Measurements from ENCODE around the gene BTN2A1.
"Not testable (repeated sequence)": the region's sequence is repeated elsewhere in the genome, so short reads cannot be mapped to it uniquely, and the experiment has no call there.

The BTN2A1 gene

GRCh38 chr6:26415036-26415614 lies 42.6 kb upstream of the BTN2A1 start:
- TF ChIP-seq EZH2 (IDR thresholded peaks at IDR 0.05; ENCODE audit: borderline replicate concordance, low read length) (no peak), CTCF (IDR thresholded peaks at IDR 0.05; ENCODE audit: low read length) (no peak)
- H3K9me2 ChIP-seq (ENCODE audit: low read depth, low read length): no peaks in the 10 kb centered on the region
- no peaks in the 10 kb centered on the region for H4K20me1 ChIP-seq (ENCODE audit: insufficient read depth, low read length)
- H3K36me3 ChIP-seq (ENCODE audit: insufficient read depth, low read length): no peaks in the 10 kb centered on the region; the same call in 1 of the 2 replicates
- peaks cover 12% of the 10 kb centered on the region; the same call in 1 of the 2 replicates for H3K9me3 ChIP-seq (ENCODE audit: low read length)
- H3K27me3 ChIP-seq (ENCODE audit: insufficient read depth, low read length): peaks cover 11% of the 10 kb centered on the region; the same call in 1 of the 2 replicates
- H3K4me2 ChIP-seq (ENCODE audit: low read length): no peak overlapping the region
- H3K4me3 ChIP-seq (ENCODE audit: low read depth, low read length, poor library complexity, severe bottlenecking): no peak overlapping the region
- no peak overlapping the region for H3K9ac ChIP-seq (ENCODE audit: low read length)
- H2AFZ ChIP-seq (ENCODE audit: low read length): no peak overlapping the region
- no peaks in the 10 kb centered on the region for H3K4me1 ChIP-seq (ENCODE audit: insufficient read depth, low read length, severe bottlenecking)
- no peaks in the 10 kb centered on the region for H3K79me2 ChIP-seq (ENCODE audit: insufficient read depth, low read length)
- H3F3A ChIP-seq (ENCODE audit: insufficient read depth, low read length): no peaks in the 10 kb centered on the region
- H3K27ac ChIP-seq (ENCODE audit: low read depth, low read length, poor library complexity, severe bottlenecking): no peak overlapping the region

- H4K20me1 ChIP-seq (ENCODE audit: insufficient read depth, low read length): no peaks in the 10 kb centered on the region
- H3K4me2 ChIP-seq (ENCODE audit: low read length): no peak overlapping the region
- no peak overlapping the region for H3K9ac ChIP-seq (ENCODE audit: low read length)
- peaks cover 11% of the 10 kb centered on the region; the same call in 1 of the 2 replicates for H3K27me3 ChIP-seq (ENCODE audit: insufficient read depth, low read length)
- H3K4me1 ChIP-seq (ENCODE audit: insufficient read depth, low read length, severe bottlenecking): no peaks in the 10 kb centered on the region
- H3K79me2 ChIP-seq (ENCODE audit: insufficient read depth, low read length): no peaks in the 10 kb centered on the region
- no peak overlapping the region for H3K27ac ChIP-seq (ENCODE audit: low read depth, low read length, poor library complexity, severe bottlenecking)
- no peaks in the 10 kb centered on the region; the same call in 1 of the 2 replicates for H3K36me3 ChIP-seq (ENCODE audit: insufficient read depth, low read length)
- H3K4me3 ChIP-seq (ENCODE audit: low read depth, low read length, poor library complexity, severe bottlenecking): no peak overlapping the region
- no peaks in the 10 kb centered on the region for H3K9me2 ChIP-seq (ENCODE audit: low read depth, low read length)
- H3K9me3 ChIP-seq (ENCODE audit: low read length): peaks cover 12% of the 10 kb centered on the region; the same call in 1 of the 2 replicates
- TF ChIP-seq CTCF (IDR thresholded peaks at IDR 0.05; ENCODE audit: low read length): no peak
- no peak for TF ChIP-seq EZH2 (IDR thresholded peaks at IDR 0.05; ENCODE audit: borderline replicate concordance, low read length)
- no peak overlapping the region for H2AFZ ChIP-seq (ENCODE audit: low read length)
- H3F3A ChIP-seq (ENCODE audit: insufficient read depth, low read length): no peaks in the 10 kb centered on the region
Observed at GRCh38 chr6:26415791-26416190, 42.0 kb upstream of the BTN2A1 start.

- H3K4me3 ChIP-seq (ENCODE audit: low read depth, low read length, poor library complexity, severe bottlenecking): no peak overlapping the region
- H4K20me1 ChIP-seq (ENCODE audit: insufficient read depth, low read length): no peaks in the 10 kb centered on the region
- H3K36me3 ChIP-seq (ENCODE audit: insufficient read depth, low read length): no peaks in the 10 kb centered on the region; the same call in 1 of the 2 replicates
- TF ChIP-seq EZH2 (IDR thresholded peaks at IDR 0.05; ENCODE audit: borderline replicate concordance, low read length) (no peak), CTCF (IDR thresholded peaks at IDR 0.05; ENCODE audit: low read length) (no peak)
- peaks cover 3% of the 10 kb centered on the region for H3K4me1 ChIP-seq (ENCODE audit: insufficient read depth, low read length, severe bottlenecking)
- H3K27me3 ChIP-seq (ENCODE audit: insufficient read depth, low read length): peaks cover 11% of the 10 kb centered on the region; the same call in 1 of the 2 replicates
- no peak overlapping the region for H3K4me2 ChIP-seq (ENCODE audit: low read length)
- no peak overlapping the region for H2AFZ ChIP-seq (ENCODE audit: low read length)
- no peak overlapping the region for H3K9ac ChIP-seq (ENCODE audit: low read length)
- H3K27ac ChIP-seq (ENCODE audit: low read depth, low read length, poor library complexity, severe bottlenecking): no peak overlapping the region
- no peaks in the 10 kb centered on the region for H3K9me2 ChIP-seq (ENCODE audit: low read depth, low read length)
- peaks cover 12% of the 10 kb centered on the region; the same call in 1 of the 2 replicates for H3K9me3 ChIP-seq (ENCODE audit: low read length)
- no peaks in the 10 kb centered on the region for H3F3A ChIP-seq (ENCODE audit: insufficient read depth, low read length)
- no peaks in the 10 kb centered on the region for H3K79me2 ChIP-seq (ENCODE audit: insufficient read depth, low read length)
Observed at GRCh38 chr6:26416288-26416687, 41.5 kb upstream of the BTN2A1 start.

- not testable (repeated sequence) for H3K79me2 ChIP-seq (ENCODE audit: insufficient read depth, low read length); H3K9ac ChIP-seq (ENCODE audit: low read length); H3K9me2 ChIP-seq (ENCODE audit: low read depth, low read length); H3K27ac ChIP-seq (ENCODE audit: low read depth, low read length, poor library complexity, severe bottlenecking); H3F3A ChIP-seq (ENCODE audit: insufficient read depth, low read length); H3K4me1 ChIP-seq (ENCODE audit: insufficient read depth, low read length, severe bottlenecking); H2AFZ ChIP-seq (ENCODE audit: low read length); H4K20me1 ChIP-seq (ENCODE audit: insufficient read depth, low read length); H3K36me3 ChIP-seq (ENCODE audit: insufficient read depth, low read length); H3K4me2 ChIP-seq (ENCODE audit: low read length); H3K4me3 ChIP-seq (ENCODE audit: low read depth, low read length, poor library complexity, severe bottlenecking)
- Histone ChIP-seq H3K27me3 (ENCODE audit: insufficient read depth, low read length) (peaks cover 11% of the 10 kb centered on the region; the same call in 1 of the 2 replicates), H3K9me3 (ENCODE audit: low read length) (peaks cover 12% of the 10 kb centered on the region; the same call in 1 of the 2 replicates)
Observed at GRCh38 chr6:26418077-26418476, 39.7 kb upstream of the BTN2A1 start.

DNA sequence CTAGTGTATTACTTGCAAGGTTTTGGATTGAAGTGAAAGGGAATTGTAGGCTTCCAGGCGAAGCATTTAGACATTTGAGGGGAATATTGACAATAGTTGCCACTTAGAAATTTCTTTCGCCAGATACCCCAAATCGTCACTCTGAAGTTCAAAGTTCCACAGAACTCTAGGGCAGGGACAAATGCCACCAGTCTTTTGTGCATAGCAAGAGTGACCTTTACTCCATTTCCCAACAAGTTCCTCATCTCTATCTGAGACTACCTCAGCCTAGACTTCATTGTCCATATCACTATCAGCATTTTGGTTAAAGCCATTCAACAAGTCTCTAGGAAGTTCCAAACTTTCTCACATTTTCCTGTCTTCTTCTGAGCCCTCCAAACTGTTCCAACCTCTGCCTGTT lies 39.0 kb upstream of the BTN2A1 start:
- not testable (repeated sequence) for H3F3A ChIP-seq (ENCODE audit: insufficient read depth, low read length); H3K4me2 ChIP-seq (ENCODE audit: low read length); H3K79me2 ChIP-seq (ENCODE audit: insufficient read depth, low read length); H3K4me1 ChIP-seq (ENCODE audit: insufficient read depth, low read length, severe bottlenecking); H2AFZ ChIP-seq (ENCODE audit: low read length); H3K9ac ChIP-seq (ENCODE audit: low read length); H3K36me3 ChIP-seq (ENCODE audit: insufficient read depth, low read length); H3K4me3 ChIP-seq (ENCODE audit: low read depth, low read length, poor library complexity, severe bottlenecking); H3K27ac ChIP-seq (ENCODE audit: low read depth, low read length, poor library complexity, severe bottlenecking); H3K9me2 ChIP-seq (ENCODE audit: low read depth, low read length); H4K20me1 ChIP-seq (ENCODE audit: insufficient read depth, low read length)
- peaks cover 12% of the 10 kb centered on the region; the same call in 1 of the 2 replicates for H3K9me3 ChIP-seq (ENCODE audit: low read length)
- peaks cover 12% of the 10 kb centered on the region for H3K27me3 ChIP-seq (ENCODE audit: insufficient read depth, low read length)

All from OCI-LY1 (cell line).